DMS53 (cell line): ENCODE data around the gene CADPS.
"Not testable (repeated sequence)": the region's sequence is repeated elsewhere in the genome, so short reads cannot be mapped to it uniquely, and the experiment has no call there.

ENCODE experiments used
- DNase-seq: peaks from one replicate; lab custom pipeline; 2025; lab: John Stamatoyannopoulos, UW

Gene CADPS

DNA sequence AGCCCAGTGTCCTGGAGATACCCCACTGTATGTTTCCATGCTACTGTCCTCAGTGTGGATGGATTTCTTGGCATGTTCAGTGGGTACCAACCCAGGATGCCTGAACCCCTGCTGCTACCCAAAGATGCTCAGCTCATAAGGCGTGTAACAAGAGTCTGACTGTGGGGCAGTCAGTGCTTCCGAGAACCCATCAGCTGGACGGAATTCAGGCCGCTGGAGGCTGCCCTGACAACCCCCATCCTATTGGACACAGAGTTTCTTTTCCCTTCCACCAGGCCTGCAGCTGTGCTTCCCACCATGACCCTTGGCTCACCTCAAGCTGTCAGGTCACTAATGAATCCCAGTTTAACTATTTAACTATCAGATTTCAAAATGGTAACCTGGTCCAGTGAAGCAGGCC lies 277.7 kb downstream of the CADPS start:
- DNase-seq: no peak

DNA sequence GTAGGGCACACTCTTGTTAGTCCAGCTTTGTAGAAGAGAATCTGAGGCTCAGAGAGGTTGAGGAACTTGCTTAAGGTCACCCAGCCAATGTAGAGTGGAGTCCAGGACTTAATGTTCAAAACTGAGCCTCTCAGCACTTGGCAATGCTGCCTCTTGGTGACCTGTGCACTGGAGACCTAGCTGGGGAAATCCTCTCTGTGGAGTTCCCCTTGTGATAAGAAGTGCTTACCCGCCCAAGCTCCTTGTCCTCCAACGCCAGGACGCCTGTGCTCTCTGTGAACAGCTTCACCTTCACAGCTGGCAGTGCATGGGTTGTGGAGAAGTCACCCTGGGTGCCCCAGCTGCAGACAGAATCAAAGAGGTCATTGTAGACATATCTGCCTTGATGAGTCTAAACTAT lies 282.8 kb downstream of the CADPS start:
- no peak for DNase-seq

DNA sequence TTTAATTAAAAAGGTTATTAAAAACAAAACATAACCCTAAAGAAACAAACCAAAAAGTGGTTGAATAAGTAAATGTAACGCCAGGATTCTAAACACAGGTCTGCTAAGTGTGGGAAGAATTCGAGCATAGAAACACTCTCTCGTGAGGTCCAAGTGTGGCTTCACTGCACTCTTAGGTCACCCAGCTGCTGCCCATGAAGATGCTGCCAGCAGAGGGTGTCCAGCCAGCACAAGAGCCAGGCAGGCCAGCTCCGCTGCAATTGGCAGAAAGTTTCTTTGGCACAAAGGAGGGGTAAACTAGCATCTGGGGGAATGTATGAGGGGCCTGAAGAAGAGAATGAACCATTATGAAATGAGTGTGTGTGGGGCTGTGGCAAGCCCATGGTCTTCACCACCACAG lies 286.1 kb downstream of the CADPS start:
- no peak for DNase-seq

DNA sequence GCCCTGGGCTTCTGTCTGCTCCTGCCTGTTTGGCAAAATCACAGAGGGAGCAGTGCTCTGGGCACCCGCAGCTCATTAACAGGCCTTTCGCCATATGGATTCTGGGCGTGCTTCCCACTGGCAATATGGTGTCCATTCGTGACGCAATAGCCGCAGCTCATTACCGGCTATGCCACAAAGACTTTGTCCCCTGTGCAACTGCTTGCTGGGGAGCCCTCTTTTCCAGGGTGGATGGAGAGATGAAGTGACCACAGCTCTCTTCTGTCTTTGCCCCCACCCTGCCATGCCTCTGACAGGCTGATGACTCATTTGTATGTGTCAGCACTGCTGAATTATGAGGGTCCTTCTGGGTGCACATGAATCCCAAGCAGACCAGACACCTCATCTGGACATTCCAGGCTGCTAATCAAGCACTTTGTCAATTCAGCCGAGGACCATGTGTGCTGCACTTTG lies 287.6 kb downstream of the CADPS start:
- no peak for DNase-seq

DNA sequence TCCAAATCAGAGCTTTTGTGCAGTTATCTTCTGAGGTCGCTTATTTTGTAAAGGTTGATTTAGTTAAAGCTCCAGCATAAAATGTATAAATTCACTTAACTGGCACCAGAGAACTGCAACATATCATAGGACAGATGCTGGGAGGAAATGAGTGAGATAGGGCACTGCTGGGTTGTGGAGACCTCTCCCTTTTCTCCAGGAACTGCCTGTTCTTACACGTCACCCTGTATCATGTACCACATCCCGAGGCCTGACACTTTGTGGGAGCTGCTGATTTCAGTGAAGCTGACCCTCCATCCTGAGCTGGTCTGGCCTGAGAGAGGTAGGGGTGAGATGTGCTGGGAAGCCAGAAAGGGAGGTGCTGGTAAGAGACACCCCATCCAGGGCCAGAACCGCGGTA lies 288.0 kb downstream of the CADPS start:
- no peak for DNase-seq

DNA sequence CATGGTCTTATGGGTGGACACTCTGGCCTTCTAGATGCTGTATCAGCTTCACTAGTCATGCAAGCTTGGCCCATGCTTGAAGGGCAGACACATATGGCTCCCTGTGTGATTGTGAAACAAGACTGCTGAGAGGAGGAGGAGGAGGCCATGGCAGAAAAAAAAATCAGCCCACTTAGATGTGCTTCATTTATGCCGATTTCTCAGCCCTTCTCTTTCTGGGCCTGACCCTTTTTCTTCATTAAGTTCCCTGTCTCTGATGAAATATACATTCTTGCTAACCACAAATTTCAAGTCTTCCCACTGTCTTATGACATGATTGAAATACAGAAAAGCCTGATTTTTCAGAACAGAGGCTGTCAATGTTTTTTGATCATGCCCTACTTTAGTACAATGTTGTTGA lies 288.9 kb downstream of the CADPS start:
- no peak for DNase-seq

DNA sequence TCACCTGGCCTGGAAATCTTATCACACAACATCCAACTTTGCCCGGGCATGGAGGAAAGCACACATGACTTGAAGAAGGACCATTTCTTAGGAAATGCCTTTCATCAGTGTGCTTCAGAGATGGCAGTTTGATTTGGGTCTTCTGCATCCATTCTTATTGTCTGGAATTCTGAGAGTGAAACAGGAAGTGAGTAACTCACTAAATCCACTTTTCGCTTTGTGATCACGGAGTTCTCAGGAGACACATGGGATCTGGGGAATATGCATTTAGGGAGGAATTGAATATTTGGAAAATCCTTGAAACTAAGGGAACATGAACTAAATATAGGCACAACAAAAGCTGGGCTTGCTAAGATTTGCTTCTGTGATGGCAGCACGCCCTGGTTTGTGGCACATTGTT lies 289.4 kb downstream of the CADPS start:
- no peak for DNase-seq

DNA sequence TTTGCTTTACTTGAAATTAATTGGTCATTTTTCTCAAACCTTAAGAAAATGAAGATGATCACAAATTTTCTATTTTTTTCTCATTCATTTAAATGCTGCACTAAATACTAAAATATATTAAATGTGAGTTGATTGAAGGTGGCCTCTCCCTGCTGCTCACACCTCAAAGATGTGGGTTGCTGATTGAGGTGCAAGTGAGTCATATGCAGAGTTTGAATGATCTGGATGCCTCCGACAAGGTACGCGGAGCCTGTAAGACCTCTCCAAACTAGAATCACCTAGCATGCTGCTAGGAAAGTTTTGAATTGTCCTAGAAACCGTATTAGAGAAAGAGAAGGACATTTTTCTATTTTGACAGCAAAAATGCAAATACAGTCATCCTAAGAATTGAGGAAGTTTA lies 290.6 kb downstream of the CADPS start:
- no peak for DNase-seq

DNA sequence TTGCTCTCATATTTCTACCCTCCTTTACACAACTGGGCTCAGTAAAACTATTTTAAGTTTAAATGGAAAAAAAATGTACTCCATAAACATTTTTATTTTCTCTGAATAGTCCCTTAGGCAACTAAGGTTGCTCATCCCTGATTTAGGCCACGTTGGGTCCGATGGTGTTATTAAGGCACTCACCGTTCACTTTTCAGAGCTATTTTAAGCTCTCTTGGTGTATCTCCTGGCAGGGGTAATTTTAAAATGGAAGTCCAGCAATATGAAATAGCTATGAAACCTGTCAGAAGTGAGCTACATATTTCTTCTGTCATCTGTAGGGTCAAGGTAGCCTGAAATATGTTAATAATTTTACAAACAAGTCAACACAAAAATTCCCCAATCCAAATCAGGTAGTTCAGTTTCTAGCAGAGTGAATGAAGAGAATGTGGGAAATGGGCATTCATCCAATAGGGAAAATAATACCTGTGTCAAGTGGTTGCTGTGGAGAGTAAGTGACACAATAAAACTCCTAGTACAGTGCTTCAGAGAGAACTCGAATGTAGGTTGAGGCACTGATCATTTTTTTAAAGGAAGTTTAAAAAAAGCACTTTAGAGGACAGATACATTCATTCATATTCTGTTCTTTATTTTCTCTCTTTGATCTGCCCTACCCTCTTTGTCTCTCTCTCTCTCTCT lies 292.6 kb downstream of the CADPS start:
- DNase-seq: peak; percentile 53

DNA sequence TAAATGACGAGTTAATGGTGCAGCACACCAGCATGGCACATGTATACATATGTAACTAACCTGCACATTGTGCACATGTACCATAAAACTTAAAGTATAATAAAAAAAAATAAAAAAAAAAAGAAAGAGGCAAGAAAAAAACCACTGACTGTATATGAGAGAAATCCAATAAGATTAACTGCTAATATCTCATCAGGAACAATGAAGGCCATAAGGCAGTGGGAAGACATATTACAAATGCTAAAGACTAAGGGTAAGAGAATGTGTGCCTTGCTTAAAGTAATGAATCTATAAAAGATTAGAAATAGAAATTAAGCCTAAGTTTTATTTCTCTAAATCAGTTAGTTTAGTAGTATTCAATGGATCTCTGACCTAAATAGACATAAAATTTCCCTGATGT lies 294.7 kb downstream of the CADPS start:
- not testable (repeated sequence) for DNase-seq

DNA sequence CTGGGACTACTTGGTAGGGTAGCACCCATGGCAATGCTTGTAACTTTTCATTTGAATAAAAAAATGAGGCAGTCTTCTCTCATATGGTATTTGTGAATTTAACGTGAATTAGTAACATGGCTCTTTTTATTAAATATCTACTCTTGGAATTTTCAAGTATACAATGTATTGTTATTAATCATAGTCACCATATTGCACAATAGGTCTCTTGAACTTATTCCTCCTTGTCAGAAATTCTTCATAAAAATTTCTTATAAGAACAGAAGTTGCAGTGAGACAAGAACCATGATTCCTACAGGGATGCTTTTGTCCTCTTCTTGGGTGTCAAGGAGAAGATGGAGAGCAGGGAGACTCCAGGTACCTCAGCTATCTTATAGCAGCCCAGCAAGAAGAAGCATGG lies 298.1 kb downstream of the CADPS start:
- DNase-seq: no peak

DNA sequence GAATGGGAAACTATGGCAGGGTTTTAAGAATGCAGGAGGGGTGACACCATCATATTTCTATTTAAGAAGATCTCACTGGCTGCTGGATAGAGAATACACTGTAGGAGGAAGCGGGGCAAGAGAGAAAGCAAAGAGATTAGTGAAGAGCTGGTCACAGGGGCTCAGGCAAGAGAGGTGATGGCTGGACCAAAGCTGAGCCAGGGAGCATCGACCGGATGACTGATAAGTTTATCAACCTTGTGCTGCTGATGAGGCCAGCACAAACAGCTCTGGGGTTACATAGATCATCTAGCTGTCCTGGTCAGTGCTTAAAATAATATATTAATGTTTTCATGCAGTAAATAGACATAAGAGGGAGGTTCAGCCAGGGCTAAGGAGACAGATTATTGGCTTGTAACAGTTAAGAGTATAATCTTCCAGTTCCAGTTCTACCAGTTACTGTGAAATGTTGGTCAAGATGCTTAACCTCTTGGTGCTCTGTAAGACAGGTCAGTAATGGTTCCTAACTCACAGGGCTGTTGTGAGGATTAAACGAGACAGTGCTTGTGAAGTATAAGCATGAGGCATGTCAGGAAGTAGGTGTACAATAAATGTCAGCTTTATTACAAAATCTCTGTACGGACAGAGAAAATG lies 300.8 kb downstream of the CADPS start:
- no peak for DNase-seq

DNA sequence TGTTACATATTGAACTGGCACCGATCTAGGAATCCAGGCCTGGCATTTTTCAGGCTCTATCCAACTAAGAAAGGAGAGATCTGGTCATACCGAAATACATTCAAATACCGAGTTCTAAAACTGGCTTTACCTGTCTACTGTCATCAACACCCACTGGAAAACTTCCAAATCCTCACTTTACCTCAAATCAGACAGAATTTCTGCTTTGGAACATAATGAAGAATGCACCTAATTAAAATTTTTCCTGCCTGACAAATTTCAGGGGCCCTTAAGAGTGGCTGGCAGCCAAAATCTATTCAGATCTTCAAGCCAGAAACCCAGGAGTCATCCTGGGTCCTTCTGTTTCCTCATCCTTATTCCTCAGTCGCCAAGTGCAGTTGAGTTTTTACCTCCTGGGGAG lies 303.3 kb downstream of the CADPS start:
- DNase-seq: no peak

DNA sequence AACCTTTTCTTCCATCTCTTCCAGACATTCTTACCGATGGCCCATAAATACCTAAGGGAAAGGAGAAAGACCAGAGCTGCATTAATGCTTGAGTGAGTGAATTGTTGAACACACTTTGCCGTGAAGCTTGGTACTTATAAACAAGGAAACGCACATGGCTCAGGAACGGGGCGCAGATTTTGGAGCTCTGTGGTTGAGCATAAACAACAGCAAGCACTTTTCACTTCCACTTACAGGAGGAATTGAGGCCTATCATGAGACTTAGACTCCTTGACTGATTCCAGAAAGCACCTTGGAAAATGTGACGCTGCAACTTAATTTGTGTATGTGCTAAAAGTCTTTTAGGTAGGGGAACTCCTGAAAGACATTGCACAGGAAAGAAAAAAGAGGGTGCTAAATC lies 304.3 kb downstream of the CADPS start:
- DNase-seq: no peak

DNA sequence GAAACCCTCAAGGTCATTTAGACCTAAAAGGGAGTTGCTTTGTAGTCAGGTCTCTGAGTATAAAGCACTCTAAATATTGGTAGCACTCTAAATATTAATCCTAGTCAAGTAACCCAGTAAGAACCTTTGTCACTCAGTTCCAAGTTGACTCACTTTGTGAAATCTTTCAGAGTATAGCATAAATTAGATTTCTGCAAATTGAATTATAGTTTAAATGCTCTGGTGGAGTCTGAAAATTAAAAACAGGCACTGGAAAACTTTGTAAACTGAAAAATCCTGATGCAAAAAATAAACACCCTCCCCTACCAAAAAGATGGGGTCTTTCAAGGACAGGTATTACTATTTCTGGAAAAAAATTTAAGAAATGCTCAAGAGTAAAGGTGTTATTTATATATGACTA lies 305.6 kb downstream of the CADPS start:
- DNase-seq: no peak

DNA sequence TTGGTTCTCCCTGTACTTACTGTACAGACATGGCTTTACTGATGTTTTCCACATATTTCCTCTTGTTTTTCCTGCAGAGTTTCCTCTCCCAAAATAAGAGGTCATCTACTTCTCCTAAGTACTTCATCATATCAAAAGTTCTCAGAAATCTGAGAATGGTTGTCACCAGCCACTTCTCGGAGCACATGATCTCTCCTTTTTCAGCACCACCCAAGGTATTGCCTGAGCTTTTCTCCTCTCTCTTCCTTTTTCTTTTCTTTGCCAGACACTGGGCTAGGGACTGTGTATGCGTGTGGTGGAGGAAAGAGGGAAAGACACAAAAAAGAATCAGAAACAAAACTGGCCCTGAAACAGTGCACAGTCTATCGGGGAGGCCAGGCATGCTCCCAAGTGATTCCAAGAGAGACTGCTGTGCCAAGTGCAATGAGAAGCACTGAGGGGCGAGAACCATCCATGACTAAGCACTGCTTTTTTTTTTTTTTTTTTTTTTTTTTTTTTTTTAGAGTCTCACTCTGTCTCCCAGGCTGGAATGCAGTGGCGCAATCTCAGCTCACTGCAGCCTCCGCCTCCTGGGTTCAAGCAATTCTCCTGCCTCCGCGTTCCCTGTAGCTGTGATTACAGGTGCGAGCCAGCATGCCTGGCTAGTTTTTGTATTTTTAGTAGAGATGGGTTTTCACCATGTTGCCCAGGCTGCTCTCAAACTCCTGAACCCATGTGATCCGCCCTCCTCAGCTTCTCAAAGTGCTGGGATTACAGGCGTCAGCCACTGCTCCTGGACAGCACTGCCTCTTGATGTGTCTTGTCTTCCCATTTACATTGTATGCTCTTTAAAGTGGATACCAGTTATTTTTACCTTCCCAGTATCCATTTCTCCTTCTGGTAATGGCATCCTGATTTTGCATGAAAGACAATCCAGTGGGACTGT lies 307.9 kb downstream of the CADPS start:
- no peak for DNase-seq

DNA sequence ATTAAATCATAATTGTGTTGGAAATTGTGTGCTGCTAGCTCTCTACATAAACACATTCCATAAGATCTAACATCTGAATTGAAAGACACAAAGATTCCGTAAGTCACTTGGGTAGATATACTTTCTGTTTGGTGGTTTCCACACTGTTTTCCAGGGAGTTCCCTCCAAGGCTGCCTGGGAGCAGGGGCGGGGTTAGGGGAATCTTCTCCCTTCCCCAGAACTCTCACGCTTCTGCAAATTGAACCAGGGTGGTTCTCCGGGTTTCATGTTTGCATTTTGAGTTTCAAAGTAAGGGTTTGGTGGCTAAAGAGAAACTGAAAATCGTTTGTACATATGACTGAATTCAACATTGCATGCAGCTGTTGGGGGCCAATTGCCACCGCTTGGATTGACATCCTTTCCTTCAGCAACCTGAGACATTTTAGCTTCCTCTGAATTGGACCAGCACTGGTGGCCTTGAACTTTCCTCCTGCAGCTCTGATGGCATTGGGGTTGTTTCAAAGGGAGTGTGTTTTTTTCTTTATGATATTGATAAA lies 309.1 kb downstream of the CADPS start:
- no peak for DNase-seq

DNA sequence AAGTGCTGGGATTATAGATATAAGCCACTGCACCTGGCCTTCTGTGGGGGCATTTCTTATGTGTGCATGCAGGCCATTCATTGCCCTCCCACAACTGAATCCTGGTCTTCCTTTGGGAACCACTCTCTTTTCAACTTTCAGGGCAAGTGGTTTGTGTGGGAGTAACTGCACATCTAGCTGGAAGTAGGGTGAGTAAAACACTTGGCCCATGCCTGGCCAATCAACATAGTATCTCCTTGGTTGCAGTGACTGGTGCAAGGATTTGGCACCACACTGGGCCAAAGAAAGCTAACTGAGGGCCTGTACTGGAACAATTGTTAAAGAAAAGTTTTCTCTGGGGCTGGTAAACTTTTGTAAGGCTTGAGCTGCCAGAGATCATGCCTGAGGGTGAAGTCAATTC lies 312.6 kb downstream of the CADPS start:
- DNase-seq: no peak

DNA sequence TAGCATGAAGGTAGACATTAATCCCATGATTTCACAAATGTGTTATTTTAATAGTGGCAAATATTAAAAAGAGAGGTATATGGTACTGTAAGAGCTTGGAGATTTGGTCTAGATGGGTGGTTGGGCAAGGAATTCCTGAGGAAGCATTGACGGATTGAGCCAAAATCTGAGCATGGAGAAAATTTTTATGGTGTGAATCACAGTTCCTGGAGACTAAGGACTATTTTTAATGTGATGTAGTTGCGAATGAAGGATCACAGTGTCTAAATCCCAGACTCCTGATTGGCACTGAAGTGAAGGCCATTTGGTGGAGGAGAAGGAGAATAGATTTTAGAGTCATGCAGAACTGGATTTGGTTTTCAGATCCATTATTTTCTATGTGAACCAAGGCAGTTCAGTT lies 313.2 kb downstream of the CADPS start:
- DNase-seq: no peak

DNA sequence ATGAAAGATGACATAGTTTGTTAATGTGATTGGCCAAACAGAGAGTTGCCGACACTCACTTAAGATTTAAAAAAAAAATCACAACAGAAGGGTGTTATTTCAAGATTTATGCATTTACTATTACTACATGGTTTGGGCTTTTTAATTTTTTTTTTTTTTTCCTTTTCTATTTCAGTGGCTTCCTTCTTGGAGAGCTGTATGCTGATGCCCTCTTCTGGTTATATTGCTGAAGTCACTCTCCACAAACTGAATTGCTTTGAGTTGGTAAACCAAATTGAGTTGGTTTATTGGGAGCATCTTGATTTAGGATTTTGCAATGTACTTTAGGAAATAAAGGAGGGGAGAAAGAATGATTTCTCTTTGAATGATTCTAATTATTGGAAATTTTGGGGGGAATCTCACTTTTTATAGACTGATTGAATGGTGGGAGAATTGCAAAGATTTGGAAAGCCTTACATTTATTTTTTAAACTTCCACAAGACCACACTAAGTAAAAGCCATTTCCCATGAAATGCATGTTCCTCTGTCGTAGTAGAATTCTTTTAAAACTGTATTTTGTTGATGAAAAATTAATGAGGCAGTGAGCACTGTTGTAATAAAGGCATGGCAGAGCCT lies 315.3 kb downstream of the CADPS start:
- DNase-seq: peak; percentile 23

DNA sequence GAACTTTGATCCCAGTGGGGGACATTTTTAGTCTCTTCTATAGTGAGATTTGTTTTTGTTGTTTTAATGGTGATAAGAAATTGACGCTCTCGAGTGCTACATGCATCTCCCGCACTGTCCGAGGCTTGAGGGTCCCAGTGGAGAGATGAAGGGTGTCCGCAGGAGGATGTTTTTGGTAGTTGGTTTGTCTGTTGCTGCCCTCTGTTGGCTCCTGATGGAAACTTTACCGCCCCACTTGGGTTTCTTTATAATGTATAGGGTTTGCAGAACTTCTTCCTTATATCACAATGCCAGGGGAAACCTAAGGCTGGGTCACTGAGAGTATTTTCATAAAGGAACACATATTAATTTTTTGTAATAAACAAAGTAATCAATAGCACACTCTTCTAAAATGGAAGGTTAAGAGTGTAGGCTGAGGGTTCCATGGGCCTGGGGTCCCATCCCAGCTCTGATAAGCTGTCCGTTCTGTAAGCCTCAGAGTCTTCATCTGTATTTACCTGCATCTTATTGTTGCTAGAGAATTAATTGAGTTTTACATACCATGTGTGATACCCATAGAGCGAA lies 316.6 kb downstream of the CADPS start:
- peak; percentile 0 for DNase-seq

DNA sequence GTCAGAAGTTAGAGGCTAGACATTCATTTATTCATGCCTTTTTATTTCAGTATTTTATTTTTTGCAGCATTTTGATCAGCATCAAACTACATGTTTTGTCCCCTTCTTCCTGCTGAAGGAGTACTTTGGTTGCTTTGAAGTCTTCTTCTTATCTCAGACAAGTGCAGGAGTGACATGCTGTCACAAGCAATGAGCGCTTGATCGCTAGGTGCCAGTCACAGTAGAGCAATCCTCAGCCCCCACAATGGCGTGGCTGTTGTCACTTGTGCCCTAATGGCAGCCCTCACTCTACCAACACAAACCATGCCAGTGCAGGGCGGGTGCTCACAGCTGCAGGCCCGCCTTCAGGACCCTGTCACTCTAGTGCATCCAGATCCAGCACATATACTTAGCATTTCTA lies 317.2 kb downstream of the CADPS start:
- DNase-seq: no peak
